GM19043 (cell line): Measurements from ENCODE around the gene NIT2.
"Not testable (repeated sequence)": the region's sequence is repeated elsewhere in the genome, so short reads cannot be mapped to it uniquely, and the experiment has no call there.

ENCODE experiments used
- ATAC-seq: cut with Tn5 transposase; IDR thresholded peaks from one replicate; pipeline ENCODE4 v1.9.1; 2021; ENCODE audit warnings: low read depth; ENCODE audit not compliant: unreplicated experiment

The NIT2 gene, protein sequence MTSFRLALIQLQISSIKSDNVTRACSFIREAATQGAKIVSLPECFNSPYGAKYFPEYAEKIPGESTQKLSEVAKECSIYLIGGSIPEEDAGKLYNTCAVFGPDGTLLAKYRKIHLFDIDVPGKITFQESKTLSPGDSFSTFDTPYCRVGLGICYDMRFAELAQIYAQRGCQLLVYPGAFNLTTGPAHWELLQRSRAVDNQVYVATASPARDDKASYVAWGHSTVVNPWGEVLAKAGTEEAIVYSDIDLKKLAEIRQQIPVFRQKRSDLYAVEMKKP

DNA sequence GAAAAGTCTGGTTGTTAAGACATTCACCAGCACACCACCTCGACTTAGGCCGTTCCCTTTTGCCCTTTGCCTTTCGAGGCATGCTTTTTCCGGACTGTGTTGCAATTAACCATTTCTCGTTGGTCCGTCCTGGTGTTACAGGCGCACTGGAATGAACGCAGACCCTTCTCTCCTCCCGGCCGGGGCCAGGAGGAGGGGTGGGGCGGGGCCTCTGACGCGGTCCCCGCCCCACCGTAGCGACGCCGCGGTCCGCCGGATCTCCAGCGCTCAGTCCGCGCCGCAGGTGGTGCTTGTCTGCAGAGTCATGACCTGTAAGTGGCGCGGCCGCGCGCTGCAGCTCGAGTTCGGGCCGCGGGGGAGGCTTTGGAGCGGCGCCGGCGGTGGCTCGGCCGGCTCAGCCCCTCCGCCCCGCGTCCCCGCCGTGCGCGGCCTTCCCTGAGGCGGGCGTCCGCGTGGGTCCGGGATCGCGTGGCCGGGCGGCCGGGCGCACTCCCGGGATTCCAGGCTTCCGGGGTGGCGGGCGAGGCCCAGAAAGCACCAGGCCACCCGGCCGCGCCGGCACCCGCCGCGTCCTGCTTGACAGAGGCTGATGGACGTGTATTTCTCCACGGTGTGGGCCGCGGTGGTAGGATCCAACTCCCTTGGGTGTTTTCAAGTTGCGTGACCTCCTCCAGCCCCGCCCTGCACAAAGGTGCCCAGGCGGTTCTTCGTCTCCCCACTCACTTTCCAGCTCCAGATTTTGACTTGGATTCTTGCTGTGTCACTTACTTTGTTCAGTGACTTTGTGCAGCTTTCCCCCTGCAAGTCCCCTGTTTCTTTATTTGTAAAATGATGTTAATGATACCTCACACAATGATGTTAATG lies at the start of gene NIT2:
Gene NIT2 (plus strand): TSS at position 270 of the 864 bp plus-strand sequence. CDS start 35 bp downstream, at position 305.
- ATAC-seq = peak; percentile 96

- ATAC-seq = no peak
Measured at GRCh38 chr3:100288288-100288894, 46.2 kb upstream of the NIT2 start.

DNA sequence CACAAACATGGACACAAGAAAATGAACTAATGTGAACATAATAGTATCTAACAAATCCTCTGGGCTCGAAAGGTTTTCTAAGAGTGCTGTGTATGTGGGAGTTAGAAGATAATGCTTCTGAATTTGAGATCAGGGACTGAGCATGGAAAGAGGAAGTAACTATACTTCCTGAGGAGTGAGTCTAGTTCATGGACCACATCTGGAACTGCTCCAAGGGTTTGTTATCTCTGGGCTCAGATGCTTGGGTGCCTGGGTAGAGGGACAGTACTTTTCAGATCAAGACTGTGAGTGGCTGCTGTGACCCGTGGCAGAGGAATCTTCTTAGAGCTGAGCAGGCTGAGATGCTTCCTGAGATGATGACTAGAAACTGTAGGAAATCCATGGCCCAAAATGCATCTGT lies 45.2 kb upstream of the NIT2 start:
- no peak for ATAC-seq

DNA sequence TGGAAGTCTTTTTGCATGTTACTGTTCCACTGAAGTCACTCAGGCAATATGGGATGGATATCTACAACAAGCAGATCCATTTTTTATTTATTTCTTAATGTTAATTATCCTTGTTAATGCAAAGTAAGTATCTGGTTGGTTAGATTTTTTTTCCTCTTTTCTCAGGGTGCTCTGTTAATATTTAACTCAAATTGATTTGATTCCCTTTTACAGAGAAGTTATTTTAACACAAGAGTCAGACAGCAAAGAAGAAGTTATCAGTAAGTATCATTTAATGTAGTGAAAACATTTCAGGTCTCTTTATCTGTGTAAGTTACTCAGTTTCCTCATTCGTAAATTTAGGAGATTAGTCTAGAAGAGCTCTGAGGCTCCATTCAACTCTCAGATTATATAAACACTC lies 39.5 kb upstream of the NIT2 start:
- no peak for ATAC-seq

DNA sequence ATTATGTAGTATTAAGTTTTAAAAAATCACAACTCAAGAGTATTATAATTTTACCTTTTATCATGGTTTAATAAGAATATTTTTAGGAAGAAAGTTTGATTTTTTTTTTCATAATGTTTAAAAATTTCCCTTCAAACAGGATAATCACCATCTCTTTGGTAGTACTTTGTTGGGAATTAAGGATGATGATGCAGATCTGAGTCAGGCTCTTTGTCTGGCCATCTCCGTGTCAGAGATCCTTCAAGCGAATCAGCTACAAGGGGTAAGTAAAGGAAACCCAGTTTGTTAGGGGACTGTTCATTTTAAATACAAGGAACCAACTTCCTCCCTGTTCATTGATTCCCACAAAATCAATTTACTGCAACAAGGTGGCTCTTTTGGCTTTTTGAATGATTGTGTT lies 36.8 kb upstream of the NIT2 start:
- ATAC-seq = no peak

DNA sequence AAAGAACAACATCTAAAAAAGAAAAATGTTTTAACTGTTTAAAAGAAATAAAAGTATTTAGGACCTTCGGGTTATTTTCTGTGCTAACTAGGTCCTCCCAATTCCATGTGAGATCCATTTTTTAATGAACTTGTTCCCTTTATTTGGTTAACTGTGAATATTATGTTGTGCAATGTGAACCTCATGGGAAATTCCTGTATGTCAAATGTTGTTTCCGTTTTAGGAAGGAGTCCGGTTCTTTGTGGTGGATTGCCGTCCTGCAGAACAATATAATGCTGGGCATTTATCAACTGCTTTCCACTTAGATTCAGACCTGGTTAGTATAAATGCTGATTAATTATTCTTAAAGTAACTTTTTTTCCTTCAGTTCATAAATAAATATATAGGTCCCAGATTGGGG lies 35.5 kb upstream of the NIT2 start:
- no peak for ATAC-seq

DNA sequence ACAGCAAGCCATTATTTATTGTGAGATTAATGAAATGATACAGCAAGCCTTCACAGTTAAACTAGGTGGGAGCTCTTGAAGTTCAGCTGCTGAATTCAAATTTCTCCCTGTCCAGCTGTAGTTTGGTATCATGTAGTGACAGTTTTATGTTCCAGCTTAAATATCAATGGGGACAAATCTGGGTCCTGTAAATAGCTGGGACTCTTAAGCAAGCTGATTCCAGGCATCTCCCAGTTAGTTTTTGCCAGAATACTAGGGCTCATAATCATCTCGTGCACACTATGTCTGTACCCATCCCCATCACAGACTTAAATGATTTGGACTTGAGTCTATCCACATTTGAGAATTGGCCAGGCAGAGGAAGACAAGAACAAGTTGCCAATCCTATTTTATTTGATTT lies 27.9 kb upstream of the NIT2 start:
- ATAC-seq = no peak

DNA sequence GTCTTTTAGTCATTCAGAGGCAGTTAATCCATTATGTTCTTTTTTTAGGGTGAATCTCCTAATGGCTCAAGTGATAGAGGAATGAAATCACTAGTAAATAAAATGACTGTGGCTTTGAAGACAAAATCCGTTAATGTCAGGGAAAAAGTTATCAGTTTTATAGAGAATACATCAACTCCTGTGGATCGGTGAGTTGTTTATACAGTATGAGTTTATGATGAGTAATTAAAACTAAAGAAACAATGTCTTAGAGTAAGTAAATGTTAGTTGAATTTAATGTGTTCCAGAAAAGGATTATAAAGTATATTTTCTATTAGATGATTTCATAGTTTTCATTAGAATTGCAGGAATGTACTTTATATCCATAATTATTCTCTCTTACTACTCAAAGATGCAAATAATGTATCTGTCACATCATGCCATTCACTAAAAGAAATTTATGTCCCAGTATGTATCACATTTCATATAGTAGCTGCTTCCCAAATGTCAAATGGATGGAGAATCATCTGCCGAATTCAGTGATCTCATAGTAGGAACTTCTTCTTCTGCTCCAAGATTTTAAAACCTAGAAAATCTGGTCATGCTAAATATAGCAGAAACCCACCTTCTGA lies 24.1 kb upstream of the NIT2 start:
- no peak for ATAC-seq

DNA sequence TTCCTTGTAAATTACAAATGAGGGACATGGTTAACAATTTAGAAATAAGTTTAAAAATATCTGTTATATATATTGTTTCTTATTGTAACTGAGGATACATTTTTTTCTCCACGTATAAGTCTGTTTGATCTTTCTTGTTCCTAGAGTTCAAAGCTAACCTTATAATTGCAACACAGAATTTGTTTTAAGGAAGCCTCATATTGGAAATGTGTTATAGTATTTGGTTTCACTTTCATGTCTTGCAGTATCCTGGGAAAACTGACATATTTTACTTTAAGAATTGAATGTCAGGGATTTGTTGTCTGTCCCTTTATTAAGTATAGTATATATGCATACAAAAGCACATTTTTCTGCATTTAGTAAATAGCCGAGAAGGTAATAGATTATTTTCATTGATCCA lies 23.5 kb upstream of the NIT2 start:
- no peak for ATAC-seq

DNA sequence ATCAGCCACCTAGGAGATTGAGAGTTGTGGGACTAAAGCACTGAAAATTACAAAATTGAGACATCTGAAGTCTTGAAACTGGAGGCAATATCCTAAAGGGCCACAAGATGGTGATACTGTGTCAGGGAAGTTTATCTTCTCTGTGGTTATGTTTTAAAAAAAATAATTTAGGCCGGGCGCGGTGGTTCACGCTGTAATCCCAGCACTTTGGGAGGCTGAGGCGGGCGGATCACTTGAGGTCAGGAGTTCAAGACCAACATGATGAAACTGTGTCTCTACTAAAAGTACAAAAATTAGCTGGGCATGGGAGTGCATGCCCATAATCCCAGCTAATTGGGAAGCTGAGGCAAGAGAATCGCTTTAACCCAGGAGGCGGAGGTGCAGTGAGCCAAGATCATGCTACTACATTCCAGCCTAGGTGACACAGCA lies 17.9 kb upstream of the NIT2 start:
- ATAC-seq = peak; percentile 74

DNA sequence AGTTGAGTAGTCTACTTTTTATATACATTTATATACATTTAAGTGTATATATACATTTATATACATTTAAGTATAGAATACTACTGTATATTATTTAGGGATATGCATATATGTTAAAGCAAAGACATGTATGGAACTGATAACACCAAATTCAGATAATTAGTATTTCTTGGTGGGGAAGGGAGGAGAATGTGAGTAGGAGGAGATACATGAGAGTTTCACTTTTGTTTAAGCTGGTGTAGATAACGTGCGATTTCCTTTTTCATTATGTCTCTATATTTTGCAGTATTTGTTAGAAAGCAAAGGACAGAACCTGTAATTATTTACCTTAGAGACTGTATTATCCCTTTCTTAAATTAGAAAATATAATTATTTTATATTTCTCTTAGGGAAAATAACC lies 16.6 kb upstream of the NIT2 start:
- peak; percentile 64 for ATAC-seq

- ATAC-seq = no peak
Measured at GRCh38 chr3:100319951-100320350, 14.6 kb upstream of the NIT2 start.

DNA sequence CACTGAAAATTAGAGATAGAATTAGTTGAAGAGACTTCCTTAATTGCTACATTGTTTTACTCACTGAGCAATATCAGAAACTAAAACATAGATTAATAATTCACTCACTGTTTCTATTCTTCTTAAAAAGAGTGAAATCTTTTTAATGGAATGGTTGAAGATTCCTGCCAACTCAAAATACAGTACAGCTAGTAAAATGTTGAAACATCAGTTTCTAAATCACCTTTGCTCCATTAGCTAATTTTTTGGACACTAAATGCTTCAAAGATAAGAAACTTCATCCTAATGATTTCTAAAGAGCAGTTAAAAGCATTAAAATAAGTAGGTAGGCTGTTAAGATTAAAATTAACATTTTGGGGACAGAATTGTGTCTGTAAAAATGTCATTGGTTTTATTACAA lies 10.5 kb upstream of the NIT2 start:
- no peak for ATAC-seq

- no peak for ATAC-seq
Measured at GRCh38 chr3:100325827-100326226, 8.7 kb upstream of the NIT2 start.

DNA sequence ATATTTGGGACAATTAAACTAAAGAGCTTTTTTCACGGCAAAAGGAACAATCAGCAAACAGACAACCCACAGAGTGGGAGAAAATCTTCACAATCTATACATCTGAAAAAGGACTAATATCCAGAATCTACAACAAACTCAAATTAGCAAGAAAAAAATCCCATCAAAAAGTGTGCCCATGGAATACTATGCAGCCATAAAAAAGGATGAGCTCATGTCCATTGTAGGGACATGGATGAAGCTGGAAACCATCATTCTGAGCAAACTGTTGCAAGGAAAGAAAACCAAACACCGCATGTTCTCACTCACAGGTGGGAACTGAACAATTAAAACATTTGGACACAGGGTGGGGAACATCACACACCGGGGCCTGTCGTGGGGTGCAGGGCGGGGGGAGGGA lies 7.2 kb upstream of the NIT2 start:
- not testable (repeated sequence) for ATAC-seq

DNA sequence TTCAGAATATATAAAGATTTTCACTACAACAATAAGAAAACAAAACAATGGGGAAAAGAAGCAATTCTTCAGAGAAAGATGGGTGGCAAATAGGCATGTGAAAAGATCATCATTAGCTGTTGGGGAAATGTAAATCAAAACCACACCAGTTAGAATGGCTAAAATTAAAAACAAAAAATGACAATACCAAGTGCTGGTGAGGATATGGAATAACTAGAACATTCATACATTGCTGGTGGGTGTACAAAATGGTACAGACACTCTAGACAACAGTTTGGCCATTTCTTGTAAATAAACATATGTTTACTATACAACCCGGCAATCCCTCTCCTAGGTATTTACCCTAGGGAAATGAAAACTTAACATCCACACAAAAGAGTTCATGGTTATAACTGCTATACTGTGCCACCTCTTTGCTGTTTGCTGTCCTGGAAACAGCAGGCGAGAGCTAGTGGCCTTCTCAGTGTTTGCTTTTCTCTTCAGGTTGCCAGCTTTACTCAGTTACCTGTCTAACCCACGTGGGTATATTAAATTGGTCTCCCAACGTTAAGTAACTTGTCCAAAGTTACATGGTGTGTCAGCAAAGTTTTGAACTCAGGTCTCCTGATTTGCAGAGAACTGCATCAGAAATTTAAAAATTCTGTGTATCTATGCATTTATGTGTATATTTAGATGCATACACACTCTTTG lies 4.6 kb upstream of the NIT2 start:
- no peak for ATAC-seq

GRCh38 chr3:100330651-100331050 lies 3.9 kb upstream of the NIT2 start:
- ATAC-seq = no peak

GRCh38 chr3:100331660-100332059 lies 2.9 kb upstream of the NIT2 start:
- no peak for ATAC-seq

DNA sequence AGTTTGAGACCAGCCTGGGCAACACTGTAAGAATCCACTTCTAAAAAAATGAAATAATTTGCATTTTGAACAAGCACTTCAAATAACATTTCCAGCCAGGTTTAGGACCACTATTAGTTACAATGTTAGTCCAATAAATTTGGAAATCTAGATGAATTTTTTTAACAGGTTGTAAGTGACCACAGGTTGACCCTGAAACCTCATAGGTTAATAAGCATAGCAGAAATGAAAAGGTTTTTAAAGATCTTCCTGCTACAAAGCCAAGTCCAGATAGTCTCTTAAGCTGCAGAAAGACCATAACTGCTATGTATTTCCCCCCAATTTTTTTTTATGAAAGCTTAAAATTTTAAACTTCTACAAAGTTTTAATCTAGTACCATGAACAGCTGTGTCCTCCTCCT lies 1.5 kb upstream of the NIT2 start:
- ATAC-seq = no peak

GRCh38 chr3:100333970-100334487 lies 528 bp upstream of the NIT2 start:
- no peak for ATAC-seq
